ENCODE results near the gene EFHC1.

GRCh38 chr6:52526634-52527033 lies 106.5 kb downstream of the EFHC1 start:
- no peak for TF ChIP-seq CTCF (IDR thresholded peaks at IDR 0.05; ENCODE audit: poor library complexity)
- TF ChIP-seq EZH2 (IDR thresholded peaks at IDR 0.05; ENCODE audit: borderline replicate concordance), result no peak
